GM12878 (cell line): ENCODE results near the gene CDC42BPA.

Experiments
- BMI1 ChIP-seq: fragments of 450-650 bp; IDR thresholded peaks from 2 replicates; pipeline ENCODE4 v1.6.1; 2016; ENCODE audit warnings: mild to moderate bottlenecking, moderate library complexity, borderline replicate concordance
- CREB1 ChIP-seq: IDR thresholded peaks from 2 replicates; pipeline ENCODE4 v1.6.1; 2012; ENCODE audit warnings: low read depth, mild to moderate bottlenecking, inconsistent platforms
- CTCF ChIP-seq, 3 experiments: IDR thresholded peaks in 2 of 3; conservative IDR thresholded peaks in 1 of 3; 2 replicates each; pipeline ENCODE4 v1.5.1; 2011; ENCODE audit warnings: low read depth in 3 of 3, low read length in 3 of 3, mild to moderate bottlenecking in 3 of 3, control low read depth in 2 of 3, moderate library complexity in 2 of 3, inconsistent platforms in 1 of 3, mixed read lengths in 1 of 3; ENCODE audit not compliant: control insufficient read depth in 2 of 3, insufficient read depth in 1 of 3; ENCODE audit errors: extremely low read depth in 1 of 3
- HDAC6 ChIP-seq: fragments of 200-600 bp; sonication (generic); IDR thresholded peaks from one replicate; pipeline ENCODE4 v1.8.0; 2017; ENCODE audit warnings: antibody characterized with exemption; ENCODE audit not compliant: unreplicated experiment
- MAX ChIP-seq: IDR thresholded peaks from 2 replicates; pipeline ENCODE4 v1.6.1; 2012; ENCODE audit warnings: low read depth, low read length, improper control_type of control experiment
- MXI1 ChIP-seq: fragments of 150-350 bp; IDR thresholded peaks from 2 replicates; pipeline ENCODE4 v1.6.1; 2011; ENCODE audit warnings: low read depth, mild to moderate bottlenecking, inconsistent platforms, low read length, improper control_type of control experiment
- POLR2AphosphoS5 ChIP-seq: IDR thresholded peaks from 2 replicates; pipeline ENCODE4 v1.6.1; 2011; ENCODE audit warnings: mild to moderate bottlenecking, low read length, inconsistent platforms
- SIX5 ChIP-seq: IDR thresholded peaks from 2 replicates; pipeline ENCODE4 v1.6.1; 2011; ENCODE audit warnings: mild to moderate bottlenecking, low read depth, low read length, moderate library complexity; ENCODE audit not compliant: severe bottlenecking
- ZZZ3 ChIP-seq: IDR thresholded peaks from 2 replicates; pipeline ENCODE4 v1.6.1; 2011; ENCODE audit warnings: low read depth; ENCODE audit not compliant: control insufficient read depth, insufficient read length

- TF ChIP-seq MXI1 (no peak), MAX (no peak), CTCF (IDR thresholded peaks at IDR 0.05 in 2 of 3, conservative IDR thresholded peaks at IDR 0.05 in 1 of 3; ENCODE audit: control insufficient read depth in 2 of 3, extremely low read depth in 1 of 3, insufficient read depth in 1 of 3, low read depth in 3 of 3, low read length in 3 of 3) (no peak), BMI1 (no peak), SIX5 (no peak), POLR2AphosphoS5 (no peak), ZZZ3 (no peak), HDAC6 (no peak), CREB1 (no peak)
Measured at GRCh38 chr1:226950316-226950715, 368.0 kb downstream of the CDC42BPA start.
